Urothelium cell line (cell line): ENCODE results near the gene DES.

Source experiments
- DNase-seq: peaks from one replicate; pipeline ENCODE4 v3.0.0; 2011; ENCODE audit warnings: low spot score, mixed read lengths
- FAIRE-seq: peaks from 2 replicates; lab custom pipeline; 2011; peaks lifted over from hg19 to GRCh38; lab: Jason Lieb, UNC

DES gene

GRCh38 chr2:219419331-219420197 is 1.4 kb downstream of the DES start:
- FAIRE-seq (no peak), DNase-seq (no peak)

DNA sequence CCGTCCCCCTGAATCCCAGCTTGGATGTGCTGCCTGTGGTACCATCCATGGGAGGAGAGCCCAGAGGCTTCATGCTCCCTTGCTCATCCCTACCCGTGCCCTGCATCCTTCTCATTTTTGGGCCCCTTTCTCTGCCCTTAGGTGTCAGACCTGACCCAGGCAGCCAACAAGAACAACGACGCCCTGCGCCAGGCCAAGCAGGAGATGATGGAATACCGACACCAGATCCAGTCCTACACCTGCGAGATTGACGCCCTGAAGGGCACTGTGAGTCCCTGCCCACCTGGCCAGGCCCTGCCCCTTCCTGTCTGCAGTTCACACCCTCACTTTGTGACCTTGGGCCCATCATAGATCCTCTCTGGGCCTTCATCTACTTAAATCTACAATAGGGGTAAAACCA is 2.5 kb downstream of the DES start:
- DNase-seq (no peak), FAIRE-seq (no peak)

GRCh38 chr2:219421323-219421722 is 3.1 kb downstream of the DES start:
- no peak for DNase-seq
- FAIRE-seq = no peak

DNA sequence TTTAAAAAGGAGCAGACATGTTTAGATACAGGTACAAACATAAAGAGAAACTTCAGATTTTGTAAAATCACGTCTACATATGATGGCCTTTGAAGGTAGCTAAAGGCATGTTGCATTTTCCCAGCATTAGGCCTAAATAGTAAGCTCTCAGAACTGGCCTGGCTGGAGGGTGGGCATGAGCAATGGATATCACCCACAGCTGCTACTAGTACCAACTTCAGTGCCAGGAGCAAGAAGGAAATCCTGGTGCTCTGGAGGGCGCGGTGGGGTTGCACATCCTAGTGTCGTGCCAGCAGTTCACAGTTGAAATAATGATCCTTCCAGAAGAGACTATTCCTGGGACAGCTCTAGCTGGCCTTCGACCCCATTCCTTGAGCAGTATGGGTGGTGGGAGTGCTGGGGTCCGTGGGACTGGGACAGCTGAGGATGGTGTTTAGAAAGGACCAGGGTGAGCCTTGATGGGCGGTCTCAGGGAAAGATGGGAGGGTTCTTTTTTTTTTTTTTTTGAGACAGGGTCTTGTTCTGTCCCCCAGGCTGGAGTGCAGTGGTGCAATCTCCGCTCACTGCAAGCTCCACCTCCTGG is 4.9 kb downstream of the DES start:
- no peak for FAIRE-seq

GRCh38 chr2:219423652-219424377 is 5.6 kb downstream of the DES start:
- FAIRE-seq (no peak), DNase-seq (no peak)

More for the DNA sequence above, 4.9 kb downstream of the DES start:
- DNase-seq = no peak

DNA sequence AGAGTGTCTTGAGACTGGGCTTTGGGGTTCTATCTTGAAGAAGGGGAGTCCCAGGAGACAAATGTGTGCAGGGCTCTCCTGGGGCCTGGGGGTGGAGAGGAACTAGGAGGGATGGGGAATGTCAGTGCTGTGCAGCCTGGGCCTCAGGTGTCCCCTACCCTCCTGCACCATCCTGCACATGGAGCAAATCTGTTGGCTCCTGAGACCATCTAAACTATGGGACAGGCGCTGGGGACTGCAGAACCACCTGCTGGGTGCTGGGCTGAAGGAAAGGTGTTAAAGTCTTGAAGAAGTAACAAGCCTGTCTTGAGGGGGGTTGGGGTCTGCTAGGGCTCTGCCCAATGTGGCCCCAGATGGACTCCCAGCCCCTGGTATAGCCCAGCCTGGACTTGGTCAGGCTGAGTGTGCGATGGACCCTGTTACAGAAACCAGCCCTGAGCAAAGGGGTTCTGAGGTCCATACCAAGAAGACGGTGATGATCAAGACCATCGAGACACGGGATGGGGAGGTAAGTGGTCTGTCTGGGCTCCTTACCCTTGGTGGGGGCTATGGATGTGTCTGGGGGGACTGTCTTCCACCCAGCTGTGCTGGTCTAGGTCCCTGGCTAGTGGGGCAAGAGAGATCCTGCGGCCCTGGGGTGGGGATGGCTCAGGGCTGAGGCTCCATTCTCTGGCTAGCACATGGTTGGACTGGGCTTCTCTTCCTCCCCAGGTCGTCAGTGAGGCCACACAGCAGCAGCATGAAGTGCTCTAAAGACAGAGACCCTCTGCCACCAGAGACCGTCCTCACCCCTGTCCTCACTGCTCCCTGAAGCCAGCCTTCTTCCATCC is 7.3 kb downstream of the DES start:
- DNase-seq (no peak), FAIRE-seq (no peak)

- FAIRE-seq = no peak
- no peak for DNase-seq
Measured at GRCh38 chr2:219426068-219426443, 7.9 kb downstream of the DES start.

DNA sequence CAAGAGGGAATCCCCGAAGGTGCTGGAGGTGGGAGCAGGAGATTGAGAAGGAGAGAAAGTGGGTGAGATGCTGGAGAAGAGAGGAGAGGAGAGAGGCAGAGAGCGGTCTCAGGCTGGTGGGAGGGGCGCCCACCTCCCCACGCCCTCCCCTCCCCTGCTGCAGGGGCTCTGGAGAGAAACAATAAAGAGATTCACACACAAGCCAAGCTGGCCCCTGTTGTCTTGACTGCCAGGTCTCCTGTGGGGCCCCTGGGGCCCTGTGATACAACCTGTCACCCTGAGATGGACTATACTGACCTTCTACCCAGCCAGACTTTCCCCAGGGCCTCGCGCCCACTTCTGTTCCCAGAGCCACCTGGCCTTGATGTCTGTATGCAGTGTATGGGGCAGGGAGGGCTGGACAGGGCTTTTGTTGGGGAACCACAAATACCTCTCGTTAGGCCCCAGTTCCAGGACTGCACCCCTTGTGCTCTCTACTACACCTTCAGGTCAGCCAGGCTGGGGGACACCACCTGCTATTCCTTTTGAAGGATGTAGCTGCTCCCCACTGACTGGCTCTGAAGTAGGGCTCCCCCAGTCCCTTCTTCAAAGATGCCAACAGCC is 8.5 kb downstream of the DES start:
- no peak for FAIRE-seq
- no peak for DNase-seq

DNA sequence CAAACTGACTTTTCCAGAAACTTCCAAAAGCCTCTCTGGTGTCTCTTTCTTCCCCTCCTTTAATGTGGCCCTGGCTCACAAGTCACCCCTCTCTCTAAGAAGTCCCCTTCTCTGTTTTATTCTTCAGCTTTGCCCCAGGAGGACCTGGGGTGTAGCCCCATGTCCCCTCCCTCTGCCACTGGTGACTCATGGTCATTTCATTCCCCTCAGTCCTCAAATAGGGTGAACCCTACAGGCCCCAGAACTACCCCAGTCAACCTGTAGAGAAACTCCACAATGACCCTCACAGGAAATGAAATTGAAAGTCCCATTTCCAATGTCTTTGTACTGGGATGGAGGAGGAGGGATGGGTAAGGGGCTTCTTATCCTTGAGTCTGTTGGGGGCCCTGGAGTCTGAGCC is 10.3 kb downstream of the DES start:
- no peak for DNase-seq
- FAIRE-seq = no peak

DNA sequence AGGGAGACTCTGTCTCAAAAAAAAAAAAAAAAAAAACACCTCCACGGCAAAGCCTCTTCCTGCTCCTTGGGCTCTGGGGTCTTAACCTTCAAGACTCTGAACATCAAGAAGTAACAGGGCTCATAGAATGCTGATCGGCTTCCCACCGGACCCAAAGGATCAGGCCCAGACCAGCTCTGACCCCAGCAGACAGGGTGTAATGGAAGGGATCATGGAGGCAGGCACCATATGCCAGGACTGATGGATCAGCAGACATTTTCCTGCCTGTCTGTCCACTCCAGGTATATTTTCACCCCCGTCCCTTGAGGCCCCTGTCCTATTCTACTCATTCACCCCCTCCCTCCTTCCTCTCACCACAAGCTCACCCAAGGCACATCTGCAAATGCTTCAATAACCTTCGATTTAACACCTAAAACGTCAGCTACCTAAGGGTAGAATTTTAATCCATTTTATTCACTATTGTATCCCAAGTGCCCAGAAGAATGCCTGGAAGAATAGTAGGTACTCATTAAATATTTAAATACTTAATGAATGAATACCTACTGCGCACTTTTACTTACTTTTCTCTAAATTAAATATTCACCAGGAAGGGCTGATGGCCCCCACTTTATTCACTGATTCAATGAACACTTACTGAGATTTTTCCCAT is 11.9 kb downstream of the DES start:
- DNase-seq = no peak
- FAIRE-seq = no peak

- DNase-seq (no peak), FAIRE-seq (no peak)
Measured at GRCh38 chr2:219430633-219431615, 12.7 kb downstream of the DES start.

- DNase-seq = no peak
- no peak for FAIRE-seq
Measured at GRCh38 chr2:219433666-219434467, 15.7 kb downstream of the DES start.

DNA sequence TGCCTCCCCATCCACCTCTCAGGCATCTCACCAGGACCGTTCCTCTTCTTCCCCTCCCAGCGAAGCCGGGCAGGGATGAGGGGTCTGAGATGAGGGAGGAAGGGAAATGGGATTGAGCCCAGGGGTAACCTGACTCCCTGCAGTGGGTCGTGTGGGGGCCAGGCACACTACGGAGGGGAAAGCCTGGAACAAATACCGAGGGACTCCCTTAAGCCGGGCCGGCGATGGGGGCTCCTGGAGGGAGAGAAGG is 16.2 kb downstream of the DES start:
- DNase-seq = no peak
- FAIRE-seq = no peak

DNA sequence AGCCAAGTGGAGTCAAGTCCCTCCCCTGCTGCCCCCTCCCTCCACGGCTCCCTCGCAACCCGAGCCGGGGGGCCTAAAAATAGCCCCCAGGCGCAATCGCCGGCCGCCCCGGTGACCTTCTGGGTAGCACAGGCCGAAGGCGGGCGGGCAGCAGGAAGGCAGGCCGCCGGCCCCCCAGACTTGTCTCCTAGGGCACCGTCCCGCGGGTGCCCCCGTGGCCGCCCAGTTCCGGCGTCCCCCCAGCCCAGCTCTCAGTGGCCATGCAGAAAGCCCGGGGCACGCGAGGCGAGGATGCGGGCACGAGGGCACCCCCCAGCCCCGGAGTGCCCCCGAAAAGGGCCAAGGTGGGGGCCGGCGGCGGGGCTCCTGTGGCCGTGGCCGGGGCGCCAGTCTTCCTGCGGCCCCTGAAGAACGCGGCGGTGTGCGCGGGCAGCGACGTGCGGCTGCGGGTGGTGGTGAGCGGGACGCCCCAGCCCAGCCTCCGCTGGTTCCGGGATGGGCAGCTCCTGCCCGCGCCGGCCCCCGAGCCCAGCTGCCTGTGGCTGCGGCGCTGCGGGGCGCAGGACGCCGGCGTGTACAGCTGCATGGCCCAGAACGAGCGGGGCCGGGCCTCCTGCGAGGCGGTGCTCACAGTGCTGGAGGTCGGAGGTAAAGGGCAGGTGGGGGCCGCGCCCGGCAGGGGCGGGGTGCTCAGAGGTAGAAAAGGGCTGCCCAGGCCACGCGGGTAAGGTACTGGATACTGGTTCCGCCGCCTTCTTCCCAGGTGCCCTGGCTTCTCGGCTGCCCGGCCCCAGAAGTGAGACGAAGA is 16.7 kb downstream of the DES start, which contains the start of gene SPEG:
TSS of gene SPEG (plus strand) at position 126 of the 808 bp plus-strand sequence. CDS start at position 261, 135 bp downstream.
- FAIRE-seq = no peak
- DNase-seq = no peak

GRCh38 chr2:219435701-219436100 is 17.5 kb downstream of the DES start:
- no peak for DNase-seq
- FAIRE-seq = no peak

GRCh38 chr2:219436491-219436890 is 18.3 kb downstream of the DES start:
- DNase-seq (no peak), FAIRE-seq (no peak)

DNA sequence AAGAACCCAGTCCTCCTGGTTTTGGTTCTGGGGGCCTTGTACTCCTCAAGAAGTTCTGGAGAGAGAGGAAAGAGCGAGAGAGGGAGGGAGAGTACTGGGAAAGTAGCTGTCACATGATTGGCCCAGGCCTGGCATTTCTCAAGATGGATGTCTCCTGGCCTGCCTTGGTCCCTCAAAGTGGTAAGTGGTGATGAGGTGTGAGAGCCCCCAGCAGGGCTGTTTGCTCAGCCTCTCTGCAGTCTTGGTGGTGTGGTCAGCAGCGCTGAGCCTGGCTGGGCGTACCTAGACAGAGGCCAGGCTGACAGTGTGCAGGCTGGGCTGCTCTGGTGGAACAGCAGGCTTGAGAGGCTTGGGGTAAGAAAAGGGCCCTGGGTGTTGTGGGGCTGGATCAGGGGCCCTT is 19.0 kb downstream of the DES start:
- no peak for FAIRE-seq
- no peak for DNase-seq
